GM18868 (cell line): Measurements from ENCODE around the gene CLEC16A.

Experiments
- ATAC-seq: cut with Tn5 transposase; IDR thresholded peaks from one replicate; pipeline ENCODE4 v1.9.1; 2021; ENCODE audit warnings: mild to moderate bottlenecking, moderate library complexity; ENCODE audit not compliant: unreplicated experiment

The CLEC16A gene

GRCh38 chr16:11078812-11079459 is 134.6 kb downstream of the CLEC16A start:
- no peak for ATAC-seq

GRCh38 chr16:11079652-11080187 is 135.4 kb downstream of the CLEC16A start:
- no peak for ATAC-seq

DNA sequence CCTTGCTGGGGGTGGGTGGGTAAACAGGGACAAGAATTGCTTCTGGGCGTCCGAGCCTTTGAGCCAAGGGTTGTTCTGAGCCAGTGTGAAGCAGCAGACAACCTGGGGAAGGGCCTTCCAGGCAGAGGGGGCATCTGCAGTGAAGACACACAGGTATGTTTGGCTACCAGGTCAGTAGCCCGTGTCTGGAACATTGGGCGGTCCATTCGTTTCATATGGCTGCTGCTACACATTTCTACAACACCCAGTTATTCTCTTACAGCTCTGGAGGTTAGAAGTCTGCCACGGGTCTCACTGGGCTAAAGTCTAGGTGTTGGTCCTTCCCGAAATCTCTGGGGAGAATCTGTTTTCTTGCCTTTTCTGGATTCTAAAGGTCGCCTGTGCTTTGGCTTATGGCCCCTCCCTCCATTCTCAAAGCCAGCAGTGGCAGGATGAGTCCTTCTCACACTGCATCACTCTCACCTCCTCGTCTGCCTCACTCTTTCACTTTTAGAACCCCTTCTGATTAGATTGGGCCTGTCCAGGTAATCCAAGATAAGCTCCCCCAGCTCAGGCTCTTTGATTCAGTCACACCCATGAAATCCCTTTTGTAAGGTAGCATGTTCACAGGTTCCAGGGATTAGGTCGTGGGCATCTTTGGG is 136.1 kb downstream of the CLEC16A start:
- no peak for ATAC-seq

- ATAC-seq: no peak
These were observed 136.8 kb downstream of the CLEC16A start for GRCh38 chr16:11080999-11081630.

DNA sequence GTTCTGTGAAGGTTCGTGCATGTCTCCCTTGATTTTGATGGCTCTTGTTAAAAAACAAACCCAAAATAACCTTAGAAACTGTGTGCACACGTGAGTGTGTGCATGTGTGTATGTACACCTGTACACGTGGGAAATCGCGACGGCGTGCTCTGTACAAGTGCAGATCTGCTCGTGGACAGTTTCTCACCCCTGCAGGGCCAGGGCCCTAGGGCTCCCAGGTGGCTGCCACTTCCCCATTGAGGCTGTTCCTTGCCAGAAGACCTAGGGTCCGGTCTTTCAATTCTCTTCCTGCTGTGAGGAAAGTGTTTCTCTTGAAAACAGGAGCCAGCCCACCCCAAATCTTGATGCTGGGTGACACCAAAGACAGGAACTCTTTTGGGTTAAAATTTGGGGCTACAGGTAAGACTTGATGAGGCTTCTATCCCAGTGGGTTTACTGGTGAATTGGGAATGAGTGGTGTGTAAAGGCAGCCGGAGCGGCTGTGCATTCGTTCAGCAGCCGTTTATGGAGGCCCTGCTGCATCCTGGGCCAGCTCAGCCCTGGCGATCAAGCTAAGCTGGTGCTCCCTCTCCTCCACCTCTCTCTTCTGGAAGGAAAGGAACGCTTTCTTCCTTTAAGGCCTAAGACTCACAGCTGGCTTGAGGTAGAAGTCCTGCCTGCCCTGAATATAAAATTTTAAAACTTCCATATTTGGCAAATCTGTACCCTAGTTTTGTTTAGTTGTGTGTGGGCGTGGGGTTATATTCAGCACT is 137.9 kb downstream of the CLEC16A start:
- ATAC-seq: no peak

GRCh38 chr16:11082860-11083388 is 138.6 kb downstream of the CLEC16A start:
- no peak for ATAC-seq

DNA sequence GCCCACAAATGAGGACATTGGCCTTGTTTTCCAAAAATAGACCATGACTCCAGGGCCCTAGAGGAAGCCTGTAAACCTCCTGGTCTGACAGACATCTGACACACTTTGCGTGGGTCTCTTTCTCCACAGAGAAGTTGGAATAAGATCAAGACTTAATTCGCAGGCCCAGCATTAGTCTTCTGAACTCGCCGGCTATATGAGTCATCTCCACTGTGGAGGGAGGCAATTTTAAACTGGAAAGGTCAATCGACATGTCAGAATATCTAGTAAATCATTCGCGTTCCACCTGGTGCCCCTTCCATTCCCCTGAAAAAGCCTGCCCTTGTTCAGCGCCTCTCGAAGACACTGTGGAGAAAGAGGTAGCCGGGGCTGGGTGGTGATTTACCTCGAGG is 140.1 kb downstream of the CLEC16A start:
- ATAC-seq: no peak

- ATAC-seq: no peak
These were observed 140.6 kb downstream of the CLEC16A start for GRCh38 chr16:11084876-11085485.

GRCh38 chr16:11085916-11086315 is 141.6 kb downstream of the CLEC16A start:
- no peak for ATAC-seq

DNA sequence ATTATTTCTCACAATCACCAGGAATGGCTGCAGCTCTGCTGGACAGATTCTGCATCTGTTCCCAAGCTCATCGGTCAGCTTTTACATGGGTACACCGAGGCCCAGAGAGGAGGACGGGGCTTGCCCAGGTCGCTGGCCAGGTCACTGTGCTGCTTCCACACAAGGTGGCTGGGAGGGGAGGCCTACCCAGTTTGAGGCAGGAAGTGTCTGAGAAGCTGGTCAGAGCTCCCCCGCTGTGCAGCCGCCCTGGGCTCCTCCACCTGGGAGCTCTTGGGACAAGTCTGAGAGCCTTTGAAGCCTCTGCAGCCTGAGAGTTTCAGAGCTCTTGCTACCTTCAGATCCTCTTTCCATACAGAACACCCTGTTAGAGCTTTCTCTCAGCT is 143.3 kb downstream of the CLEC16A start:
- ATAC-seq: no peak

- ATAC-seq: no peak
These were observed 143.8 kb downstream of the CLEC16A start for GRCh38 chr16:11088074-11088730.

- no peak for ATAC-seq
These were observed 144.5 kb downstream of the CLEC16A start for GRCh38 chr16:11088831-11089230.

GRCh38 chr16:11089504-11090124 is 145.2 kb downstream of the CLEC16A start:
- ATAC-seq: no peak

GRCh38 chr16:11090232-11090631 is 145.9 kb downstream of the CLEC16A start:
- ATAC-seq: no peak

DNA sequence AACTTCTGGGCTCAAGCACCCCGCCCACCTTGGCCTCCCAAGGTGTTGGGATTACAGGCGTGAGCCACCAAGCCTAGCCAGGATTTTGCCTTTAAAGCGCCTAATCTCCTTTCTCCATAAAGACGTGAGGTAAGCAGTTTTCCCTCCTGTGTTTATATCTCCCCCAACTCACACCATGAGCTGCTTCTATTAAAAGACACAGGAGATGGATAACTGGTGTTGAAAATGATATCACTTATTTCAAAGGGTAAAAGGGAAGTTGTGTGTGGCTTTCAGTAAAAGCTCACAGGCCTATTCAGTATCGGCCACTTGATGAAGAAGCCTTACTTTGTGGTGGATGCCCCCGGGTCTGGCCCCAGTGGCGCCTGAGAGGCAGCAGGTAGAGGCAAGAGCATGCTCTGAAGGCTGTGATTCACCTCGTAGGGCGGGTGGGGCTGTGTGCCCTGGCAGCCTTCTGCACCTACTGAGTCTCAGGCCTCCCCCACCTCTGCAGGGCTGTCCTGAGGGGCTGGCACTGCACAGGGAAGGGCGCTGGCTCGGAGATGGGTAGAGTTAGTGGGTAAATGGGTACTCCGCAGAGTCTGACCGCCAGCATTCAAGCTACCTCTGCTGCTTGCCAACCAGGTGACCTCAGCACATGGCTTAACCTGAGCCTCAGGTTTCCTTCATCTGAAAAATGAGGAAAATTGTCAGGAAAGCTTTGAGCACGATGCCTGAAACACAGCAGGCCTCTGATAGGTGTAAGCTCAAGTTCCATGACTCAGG is 146.8 kb downstream of the CLEC16A start:
- no peak for ATAC-seq

DNA sequence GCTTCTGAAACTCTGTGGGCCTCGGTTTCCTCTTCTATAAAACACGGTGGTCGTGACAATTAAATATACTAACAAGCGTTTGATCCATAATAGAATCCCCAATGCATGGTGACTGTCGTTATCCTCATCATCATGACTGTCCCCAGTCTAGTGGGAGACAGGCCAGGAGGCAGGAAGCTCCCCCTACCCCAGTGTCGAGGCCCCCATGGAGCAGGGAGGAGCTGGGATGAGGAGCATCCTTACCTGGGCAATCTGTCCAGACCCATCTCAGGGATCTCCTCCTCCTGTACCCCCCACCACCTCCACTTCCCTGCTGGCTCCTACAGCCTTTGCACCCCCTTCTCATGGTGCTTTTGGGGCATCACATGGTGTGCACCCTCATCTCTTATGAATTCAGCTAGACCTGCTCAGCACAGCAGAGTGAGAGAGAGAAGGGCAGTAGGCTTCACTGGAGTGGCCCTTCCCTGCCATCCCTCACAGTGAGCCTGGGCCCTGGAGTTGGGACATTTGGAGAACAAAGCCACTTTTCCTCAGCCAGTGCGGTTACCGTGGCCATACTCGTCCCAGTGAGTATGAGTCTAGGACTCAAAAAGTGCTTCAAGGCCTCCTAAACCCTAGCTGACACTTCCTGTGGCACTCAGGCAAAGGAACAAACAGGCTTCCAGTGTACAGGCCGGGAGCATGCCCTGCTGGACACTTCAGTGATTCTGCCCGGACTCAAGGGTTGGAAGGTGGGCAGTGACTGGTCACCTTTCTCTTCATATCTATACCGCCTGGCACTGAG is 148.6 kb downstream of the CLEC16A start:
- no peak for ATAC-seq

GRCh38 chr16:11093572-11094074 is 149.3 kb downstream of the CLEC16A start:
- ATAC-seq: no peak
